Lower lobe of right lung (tissue), 2 donors: ENCODE data around the gene FANCC. TPM values are rescaled to one million over a fixed set of nuclear protein-coding genes. Genes with fewer than 3 reads are reported as not detected.

Source experiments
- ATAC-seq, 2 donors: fragments of 200-7000 bp; cut with Tn5 transposase; one replicate each; pipeline ENCODE4 v1.9.1; 2020 to 2022; ENCODE audit warnings: mild to moderate bottlenecking in 2 of 2, moderate library complexity in 2 of 2
- DNase-seq: peaks from one replicate; pipeline ENCODE4 v3.0.0-alpha.2; 2020
- H3K27ac ChIP-seq: fragments of 200-600 bp; one replicate; pipeline ENCODE4 v1.8.0; 2022
- H3K27me3 ChIP-seq: fragments of 200-600 bp; one replicate; pipeline ENCODE4 v1.8.0; 2022; ENCODE audit warnings: low read depth
- H3K36me3 ChIP-seq: fragments of 200-600 bp; one replicate; pipeline ENCODE4 v1.8.0; 2022; ENCODE audit warnings: mild to moderate bottlenecking
- H3K4me1 ChIP-seq: fragments of 200-600 bp; one replicate; pipeline ENCODE4 v1.8.0; 2022
- H3K4me3 ChIP-seq: fragments of 200-600 bp; one replicate; pipeline ENCODE4 v1.8.0; 2022; ENCODE audit warnings: mild to moderate bottlenecking
- H3K9me3 ChIP-seq: fragments of 200-600 bp; one replicate; pipeline ENCODE4 v1.8.0; 2022
- CTCF ChIP-seq: fragments of 200-600 bp; IDR thresholded peaks from one replicate; pipeline ENCODE4 v1.8.0; 2022; ENCODE audit warnings: antibody characterized with exemption, mild to moderate bottlenecking
- intact Hi-C: fragments of 100-400 bp; cut with DNase I; formaldehyde crosslinking; loops from one replicate; pipeline ENCODE4 v1.11.0; 2022
- total RNA-seq: library from RNA; stranded (reverse); fragmentation: NEBNext Ultra II Directional; extraction: Animal tissue kit (Norgen Biotek cat#: 25700); gene quantifications from one replicate; pipeline ENCODE4 v1.2.1, GENCODE V29; 2021
- donor health status: DM: no; HTN: yes; CAD: no; lungs with severe emphysema.

FANCC gene
- total RNA-seq, 1 donor from 2014 or later = 11.3 TPM

GRCh38 chr9:95341293-95341962 is 23.9 kb upstream of the FANCC start:
- DNase-seq = no peak
- Histone ChIP-seq H3K36me3 (no peaks in the 10 kb centered on the region), H3K9me3 (no peaks in the 10 kb centered on the region), H3K4me3 (no peak overlapping the region), H3K27ac (no peak overlapping the region), H3K4me1 (no peaks in the 10 kb centered on the region), H3K27me3 (no peaks in the 10 kb centered on the region)
- no peak for ATAC-seq
- TF ChIP-seq CTCF = no peak
- intact Hi-C loops = no loop called here

- H3K27ac ChIP-seq = no peak overlapping the region
- ATAC-seq = no peak
Measured at GRCh38 chr9:95338243-95338642, 20.7 kb upstream of the FANCC start.

GRCh38 chr9:95336281-95336680 is 18.8 kb upstream of the FANCC start:
- intact Hi-C loops = no loop called here
- no peaks in the 10 kb centered on the region for H3K9me3 ChIP-seq
- no peaks in the 10 kb centered on the region for H3K4me1 ChIP-seq
- H3K4me3 ChIP-seq = no peak overlapping the region
- no peaks in the 10 kb centered on the region for H3K36me3 ChIP-seq
- no peak overlapping the region for H3K27ac ChIP-seq
- peak; percentile 71 for TF ChIP-seq CTCF
- DNase-seq (no peak), ATAC-seq (peak; percentile 68 to 74)
- H3K27me3 ChIP-seq = no peaks in the 10 kb centered on the region

More at GRCh38 chr9:95338243-95338642, 20.7 kb upstream of the FANCC start:
- intact Hi-C loops = no loop called here
- Histone ChIP-seq H3K36me3 (no peaks in the 10 kb centered on the region), H3K9me3 (no peaks in the 10 kb centered on the region), H3K4me1 (no peaks in the 10 kb centered on the region), H3K4me3 (no peak overlapping the region), H3K27me3 (no peaks in the 10 kb centered on the region)
- DNase-seq = no peak
- no peak for TF ChIP-seq CTCF

GRCh38 chr9:95333426-95333825 is 15.9 kb upstream of the FANCC start:
- Histone ChIP-seq H3K4me1 (no peaks in the 10 kb centered on the region), H3K9me3 (no peaks in the 10 kb centered on the region), H3K36me3 (no peaks in the 10 kb centered on the region), H3K27me3 (no peaks in the 10 kb centered on the region), H3K4me3 (no peak overlapping the region), H3K27ac (no peak overlapping the region)
- no peak for TF ChIP-seq CTCF
- intact Hi-C loops = no loop called here
- DNase-seq = no peak
- ATAC-seq = no peak

GRCh38 chr9:95332860-95333259 is 15.4 kb upstream of the FANCC start:
- TF ChIP-seq CTCF = no peak
- no peaks in the 10 kb centered on the region for H3K36me3 ChIP-seq
- no peaks in the 10 kb centered on the region for H3K27me3 ChIP-seq
- no peak for ATAC-seq
- no peak overlapping the region for H3K4me3 ChIP-seq
- intact Hi-C loops = no loop called here
- H3K27ac ChIP-seq = no peak overlapping the region
- no peaks in the 10 kb centered on the region for H3K9me3 ChIP-seq
- DNase-seq = no peak
- no peaks in the 10 kb centered on the region for H3K4me1 ChIP-seq
